ENCODE data around the gene TENM3.

TENM3 gene

GRCh38 chr4:182255441-182256190 is 12.4 kb downstream of the TENM3 start:
- Histone ChIP-seq H3K9ac (ENCODE audit: insufficient read length) (no peak overlapping the region), H3K27ac (no peak overlapping the region), H3K4me3 (no peak overlapping the region), H3K36me3 (ENCODE audit: insufficient read depth, low read length) (no peaks in the 10 kb centered on the region), H3K9me3 (ENCODE audit: low read depth, low read length) (no peaks in the 10 kb centered on the region)
- TF ChIP-seq POLR2AphosphoS5 (IDR thresholded peaks at IDR 0.05; ENCODE audit: borderline replicate concordance, low read depth, low read length) = no peak
- no peak for TF ChIP-seq EZH2 (IDR thresholded peaks at IDR 0.05)
- no peak for TF ChIP-seq FOXP2 (optimal IDR thresholded peaks at IDR 0.05; ENCODE audit: control extremely low read depth, extremely low read length, insufficient read depth)
- no peak for DNase-seq (ENCODE audit: low read depth, low spot score)

DNA sequence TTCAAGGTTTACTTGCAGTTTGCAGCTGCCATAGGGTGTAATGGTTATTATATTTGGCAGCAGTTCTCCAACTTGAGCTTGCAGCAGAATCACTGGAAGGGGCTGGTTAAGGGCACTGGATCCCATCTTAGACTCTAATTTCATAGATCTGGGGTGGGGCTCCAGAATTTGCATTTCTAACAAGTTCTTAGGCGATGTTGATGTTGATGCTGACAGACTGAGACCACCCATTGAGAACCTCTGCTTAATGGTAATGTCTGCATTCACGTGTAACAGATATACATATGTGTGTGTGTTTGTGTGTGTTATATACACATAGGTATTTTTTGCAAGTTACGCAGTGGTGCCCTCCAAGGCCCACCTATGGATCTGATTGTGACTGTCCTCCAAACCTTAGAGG is 13.8 kb downstream of the TENM3 start:
- no peak overlapping the region for H3K9ac ChIP-seq (ENCODE audit: insufficient read length)
- no peak overlapping the region for H3K4me3 ChIP-seq
- no peak overlapping the region for H3K27ac ChIP-seq
- H3K36me3 ChIP-seq (ENCODE audit: insufficient read depth, low read length) = no peaks in the 10 kb centered on the region
- TF ChIP-seq POLR2AphosphoS5 (IDR thresholded peaks at IDR 0.05; ENCODE audit: borderline replicate concordance, low read depth, low read length) (no peak), FOXP2 (optimal IDR thresholded peaks at IDR 0.05; ENCODE audit: control extremely low read depth, extremely low read length, insufficient read depth) (no peak), EZH2 (IDR thresholded peaks at IDR 0.05) (no peak)
- H3K9me3 ChIP-seq (ENCODE audit: low read depth, low read length) = no peaks in the 10 kb centered on the region
- DNase-seq (ENCODE audit: low read depth, low spot score) = no peak

GRCh38 chr4:182257503-182257902 is 14.3 kb downstream of the TENM3 start:
- no peaks in the 10 kb centered on the region for H3K9me3 ChIP-seq (ENCODE audit: low read depth, low read length)
- no peak overlapping the region for H3K9ac ChIP-seq (ENCODE audit: insufficient read length)
- TF ChIP-seq FOXP2 (optimal IDR thresholded peaks at IDR 0.05; ENCODE audit: control extremely low read depth, extremely low read length, insufficient read depth) = no peak
- no peak for TF ChIP-seq POLR2AphosphoS5 (IDR thresholded peaks at IDR 0.05; ENCODE audit: borderline replicate concordance, low read depth, low read length)
- no peak for TF ChIP-seq EZH2 (IDR thresholded peaks at IDR 0.05)
- DNase-seq (ENCODE audit: low read depth, low spot score) = no peak
- H3K4me3 ChIP-seq = no peak overlapping the region
- no peaks in the 10 kb centered on the region for H3K36me3 ChIP-seq (ENCODE audit: insufficient read depth, low read length)
- H3K27ac ChIP-seq = no peak overlapping the region

GRCh38 chr4:182258441-182259000 is 15.3 kb downstream of the TENM3 start:
- DNase-seq (ENCODE audit: low read depth, low spot score) = no peak

DNA sequence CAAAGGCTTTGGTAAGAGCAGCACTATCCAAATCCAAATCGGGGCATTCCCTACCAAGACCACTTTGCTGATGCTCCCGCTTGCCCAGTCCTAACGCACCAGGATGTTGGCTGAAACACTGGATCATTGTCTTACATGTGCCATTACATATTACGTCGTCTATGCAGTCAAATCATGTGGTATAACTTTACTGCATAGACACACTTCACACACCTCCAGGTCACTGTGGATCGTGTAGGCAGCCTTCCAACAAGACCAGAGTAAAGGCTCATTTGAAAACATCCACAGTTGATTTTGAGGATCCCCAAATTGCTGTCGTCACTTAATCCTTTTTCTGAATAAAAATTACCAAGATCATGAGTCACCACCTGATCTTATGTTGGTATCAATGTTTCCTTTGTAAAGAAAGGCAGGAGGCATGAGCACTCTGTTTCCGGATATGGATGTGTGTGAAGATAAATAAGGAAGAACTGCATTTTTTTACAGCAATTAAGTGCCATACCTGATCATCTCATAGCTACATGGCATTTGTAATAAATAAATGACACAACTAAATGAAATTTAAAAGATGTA is 18.5 kb downstream of the TENM3 start:
- no peaks in the 10 kb centered on the region for H3K36me3 ChIP-seq (ENCODE audit: insufficient read depth, low read length)
- H3K9ac ChIP-seq (ENCODE audit: insufficient read length) = no peak overlapping the region
- DNase-seq (ENCODE audit: low read depth, low spot score) = no peak
- H3K4me3 ChIP-seq = no peak overlapping the region
- no peak overlapping the region for H3K27ac ChIP-seq
- no peaks in the 10 kb centered on the region for H3K9me3 ChIP-seq (ENCODE audit: low read depth, low read length)
- TF ChIP-seq FOXP2 (optimal IDR thresholded peaks at IDR 0.05; ENCODE audit: control extremely low read depth, extremely low read length, insufficient read depth) (no peak), POLR2AphosphoS5 (IDR thresholded peaks at IDR 0.05; ENCODE audit: borderline replicate concordance, low read depth, low read length) (no peak), EZH2 (IDR thresholded peaks at IDR 0.05) (no peak)

More at GRCh38 chr4:182258441-182259000, 15.3 kb downstream of the TENM3 start:
- no peaks in the 10 kb centered on the region for H3K9me3 ChIP-seq (ENCODE audit: low read depth, low read length)
- no peak for TF ChIP-seq FOXP2 (optimal IDR thresholded peaks at IDR 0.05; ENCODE audit: control extremely low read depth, extremely low read length, insufficient read depth)
- no peak overlapping the region for H3K4me3 ChIP-seq
- H3K36me3 ChIP-seq (ENCODE audit: insufficient read depth, low read length) = no peaks in the 10 kb centered on the region
- no peak overlapping the region for H3K9ac ChIP-seq (ENCODE audit: insufficient read length)
- no peak overlapping the region for H3K27ac ChIP-seq

GRCh38 chr4:182263562-182263961 is 20.4 kb downstream of the TENM3 start:
- TF ChIP-seq EZH2 (IDR thresholded peaks at IDR 0.05) (no peak), POLR2AphosphoS5 (IDR thresholded peaks at IDR 0.05; ENCODE audit: borderline replicate concordance, low read depth, low read length) (no peak), FOXP2 (optimal IDR thresholded peaks at IDR 0.05; ENCODE audit: control extremely low read depth, extremely low read length, insufficient read depth) (no peak)
- no peak overlapping the region for H3K9ac ChIP-seq (ENCODE audit: insufficient read length)
- no peaks in the 10 kb centered on the region for H3K36me3 ChIP-seq (ENCODE audit: insufficient read depth, low read length)
- no peaks in the 10 kb centered on the region for H3K9me3 ChIP-seq (ENCODE audit: low read depth, low read length)
- H3K27ac ChIP-seq = no peak overlapping the region
- no peak for DNase-seq (ENCODE audit: low read depth, low spot score)
- no peak overlapping the region for H3K4me3 ChIP-seq

- Histone ChIP-seq H3K9me3 (ENCODE audit: low read depth, low read length) (no peaks in the 10 kb centered on the region), H3K36me3 (ENCODE audit: insufficient read depth, low read length) (no peaks in the 10 kb centered on the region), H3K27ac (no peak overlapping the region), H3K4me3 (no peak overlapping the region), H3K9ac (ENCODE audit: insufficient read length) (no peak overlapping the region)
- TF ChIP-seq FOXP2 (optimal IDR thresholded peaks at IDR 0.05; ENCODE audit: control extremely low read depth, extremely low read length, insufficient read depth) (no peak), EZH2 (IDR thresholded peaks at IDR 0.05) (no peak), POLR2AphosphoS5 (IDR thresholded peaks at IDR 0.05; ENCODE audit: borderline replicate concordance, low read depth, low read length) (no peak)
- DNase-seq (ENCODE audit: low read depth, low spot score) = no peak
Observed at GRCh38 chr4:182264139-182264752, 21.0 kb downstream of the TENM3 start.

GRCh38 chr4:182265881-182266280 is 22.7 kb downstream of the TENM3 start:
- Histone ChIP-seq H3K9ac (ENCODE audit: insufficient read length) (no peak overlapping the region), H3K9me3 (ENCODE audit: low read depth, low read length) (no peaks in the 10 kb centered on the region), H3K36me3 (ENCODE audit: insufficient read depth, low read length) (no peaks in the 10 kb centered on the region), H3K27ac (no peak overlapping the region), H3K4me3 (no peak overlapping the region)
- no peak for TF ChIP-seq POLR2AphosphoS5 (IDR thresholded peaks at IDR 0.05; ENCODE audit: borderline replicate concordance, low read depth, low read length)
- no peak for TF ChIP-seq FOXP2 (optimal IDR thresholded peaks at IDR 0.05; ENCODE audit: control extremely low read depth, extremely low read length, insufficient read depth)
- TF ChIP-seq EZH2 (IDR thresholded peaks at IDR 0.05) = no peak
- no peak for DNase-seq (ENCODE audit: low read depth, low spot score)
